HepG2 (cell line): ENCODE data around the gene ALG14.

ENCODE experiments used
- GTF2F1 ChIP-seq: fragments of 150-350 bp; IDR thresholded peaks from 2 replicates; pipeline ENCODE4 v1.6.1; 2014; ENCODE audit warnings: low read length
- NFE2 ChIP-seq: sonication (generic); formaldehyde crosslinking; IDR thresholded peaks from 2 replicates; pipeline ENCODE4 v1.4.0; 2020; ENCODE audit warnings: missing genetic modification reagents
- ZHX1 ChIP-seq: sonication (generic); formaldehyde crosslinking; IDR thresholded peaks from 2 replicates; pipeline ENCODE4 v1.8.1; 2022; ENCODE audit warnings: low read depth, mild to moderate bottlenecking, missing genetic modification reagents

DNA sequence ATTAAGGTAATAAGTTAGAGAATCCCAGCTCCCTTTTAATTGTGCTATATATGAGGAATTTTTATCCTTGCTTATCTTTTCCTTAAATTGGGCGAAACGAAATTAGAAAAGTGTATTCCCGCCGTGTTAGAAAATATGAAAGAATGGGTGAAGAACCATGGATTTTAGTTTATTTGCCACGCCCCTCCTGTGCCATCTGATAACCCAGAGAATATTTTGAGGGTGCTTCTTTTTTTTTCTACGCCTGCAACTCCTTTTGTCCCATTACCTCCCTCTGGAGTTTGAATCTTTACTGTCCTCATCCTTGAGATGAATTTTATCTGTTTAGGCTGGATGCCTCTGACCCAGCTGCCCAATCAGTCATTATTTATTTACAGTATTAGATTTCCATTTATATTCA lies 46.0 kb upstream of the ALG14 start:
- TF ChIP-seq ZHX1 (CRISPR knock-in tag) = no peak
- TF ChIP-seq GTF2F1 = no peak
- TF ChIP-seq NFE2 = no peak
